Posterior vena cava (tissue), 2 donors: ENCODE results near the gene CDK13. TPM values are rescaled to one million over a fixed set of nuclear protein-coding genes. Genes with fewer than 3 reads are reported as not detected.

Experiments
- DNase-seq: peaks from one replicate; pipeline ENCODE4 v3.0.0-alpha.2; 2020; ENCODE audit warnings: low spot score
- intact Hi-C, 2 donors: fragments of 100-400 bp; cut with DNase I; formaldehyde crosslinking; loops; one replicate each; pipeline versions ENCODE4 v1.14.1 to v1.14.2; 2022 to 2023
- total RNA-seq, 2 donors: library from RNA; stranded (reverse); fragmentation: NEBNext Ultra II Directional; extraction: Animal tissue kit (Norgen Biotek cat#: 25700); gene quantifications; one replicate each; pipeline ENCODE4 v1.2.1, GENCODE V29; 2021
- donor health status: DM: yes; HTN: yes; CAD: no.
- donor health status: DM: yes; HTN: yes; CAD: no.

The CDK13 gene
- total RNA-seq, 2 donors from 2014 or later = 44.9 to 45.4 TPM

DNA sequence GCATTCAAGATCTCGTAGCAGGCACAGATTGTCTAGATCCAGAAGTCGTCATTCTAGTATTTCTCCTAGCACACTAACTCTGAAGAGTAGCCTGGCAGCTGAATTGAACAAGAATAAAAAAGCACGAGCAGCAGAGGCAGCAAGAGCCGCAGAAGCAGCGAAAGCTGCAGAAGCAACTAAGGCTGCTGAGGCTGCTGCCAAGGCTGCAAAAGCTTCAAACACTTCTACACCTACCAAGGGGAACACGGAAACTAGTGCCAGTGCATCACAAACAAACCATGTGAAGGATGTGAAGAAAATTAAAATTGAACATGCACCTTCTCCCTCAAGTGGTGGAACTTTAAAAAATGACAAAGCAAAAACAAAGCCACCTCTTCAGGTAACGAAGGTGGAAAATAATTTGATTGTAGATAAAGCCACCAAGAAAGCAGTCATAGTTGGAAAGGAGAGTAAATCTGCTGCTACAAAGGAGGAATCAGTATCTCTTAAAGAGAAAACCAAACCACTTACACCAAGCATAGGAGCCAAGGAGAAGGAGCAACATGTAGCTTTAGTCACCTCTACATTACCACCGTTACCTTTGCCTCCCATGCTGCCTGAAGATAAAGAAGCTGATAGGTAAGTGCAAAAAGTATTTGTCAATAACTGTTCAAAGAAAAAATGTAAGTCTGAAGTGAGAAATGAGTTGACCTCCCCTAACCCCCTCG lies 37.7 kb downstream of the CDK13 start:
- intact Hi-C loops = no loop called here
- DNase-seq = no peak

DNA sequence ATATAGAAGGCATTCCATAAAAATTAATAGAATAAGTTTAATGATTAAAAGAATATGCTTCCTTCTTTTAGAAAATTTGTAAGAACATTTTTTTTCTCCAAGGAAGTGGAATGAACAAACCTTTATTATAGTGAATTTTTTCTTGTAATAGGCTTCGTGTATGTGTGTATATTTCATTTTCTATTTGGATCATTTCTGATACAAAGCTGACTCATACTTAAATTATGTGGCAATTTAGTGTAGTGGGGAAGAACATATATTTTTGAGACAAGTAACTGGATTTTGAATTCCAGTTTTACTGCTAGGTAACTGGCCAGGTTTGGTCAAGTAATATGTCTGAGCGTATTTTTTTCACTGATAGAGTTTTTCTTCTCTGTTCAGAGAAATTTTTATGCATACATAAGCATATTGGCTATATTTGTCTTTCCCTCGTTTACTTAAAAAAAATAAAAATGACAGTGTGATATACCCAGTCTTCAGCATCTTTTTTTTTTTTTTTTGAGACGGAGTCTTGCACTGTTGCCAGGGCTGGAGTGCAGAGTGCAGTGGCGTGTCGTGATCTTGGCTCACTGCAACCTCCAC lies 50.8 kb downstream of the CDK13 start:
- intact Hi-C loops = no loop called here
- no peak for DNase-seq

DNA sequence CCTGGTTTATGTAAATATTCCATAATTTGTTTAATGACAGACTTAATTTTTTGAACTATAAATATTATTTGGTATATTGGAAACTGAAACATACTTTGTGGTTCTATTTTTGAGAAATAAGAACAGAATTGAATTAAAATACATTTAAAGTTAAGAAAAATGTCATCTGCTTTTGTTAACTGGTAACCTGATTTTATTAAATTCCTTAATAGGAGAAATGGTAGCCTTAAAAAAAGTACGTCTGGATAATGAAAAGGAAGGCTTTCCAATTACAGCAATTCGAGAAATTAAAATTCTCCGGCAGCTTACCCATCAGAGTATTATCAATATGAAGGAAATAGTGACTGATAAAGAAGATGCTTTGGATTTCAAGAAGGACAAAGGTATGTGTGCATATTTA lies 51.6 kb downstream of the CDK13 start:
- intact Hi-C loops = no loop called here
- no peak for DNase-seq

DNA sequence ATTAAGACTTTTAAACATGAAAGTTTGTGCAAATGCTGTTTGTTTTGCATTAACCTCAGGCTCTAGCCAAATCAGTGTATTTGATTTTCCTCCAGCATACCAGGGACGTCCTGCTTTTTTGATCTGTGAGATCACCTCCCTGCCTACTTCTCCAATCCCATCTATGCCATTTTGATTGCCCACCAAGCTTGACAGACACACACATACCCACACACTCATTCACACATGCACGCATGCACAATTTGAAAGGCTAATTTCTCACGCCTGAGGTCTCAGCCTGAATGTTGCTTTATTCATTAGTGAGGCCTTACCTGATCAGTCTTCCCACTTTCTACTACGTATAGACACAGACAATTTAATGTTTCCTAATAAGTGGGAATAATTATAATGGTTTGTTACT lies 53.5 kb downstream of the CDK13 start:
- intact Hi-C loops = no loop called here
- DNase-seq = no peak

DNA sequence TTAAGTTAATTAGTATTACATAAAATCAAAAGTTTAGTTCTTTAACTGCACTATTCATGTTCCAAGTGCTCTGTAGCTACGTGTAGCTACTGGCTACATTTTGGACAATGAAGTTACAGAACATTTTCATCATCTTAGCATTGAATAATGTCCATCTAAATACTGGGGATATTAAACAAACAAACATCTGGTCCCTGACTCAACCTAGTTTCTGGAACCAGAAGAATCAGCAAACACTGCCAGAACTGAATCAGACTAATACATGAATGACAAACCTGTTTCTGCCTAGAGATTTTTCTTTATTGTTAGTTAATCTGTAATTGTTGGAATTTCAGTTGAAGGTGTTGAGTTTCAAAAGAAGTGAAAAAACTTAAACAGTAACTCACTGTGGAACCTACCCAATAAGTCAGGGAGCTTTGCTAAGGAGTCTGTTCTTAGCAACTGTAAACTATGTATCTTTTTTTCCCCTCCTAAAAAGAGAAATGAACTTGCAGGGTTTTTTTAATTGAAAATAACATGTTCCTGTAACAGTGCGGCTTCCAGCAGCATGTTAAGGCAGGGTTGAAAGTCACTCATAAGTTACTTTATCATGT lies 58.3 kb downstream of the CDK13 start:
- DNase-seq = no peak
- intact Hi-C loops = no loop called here

DNA sequence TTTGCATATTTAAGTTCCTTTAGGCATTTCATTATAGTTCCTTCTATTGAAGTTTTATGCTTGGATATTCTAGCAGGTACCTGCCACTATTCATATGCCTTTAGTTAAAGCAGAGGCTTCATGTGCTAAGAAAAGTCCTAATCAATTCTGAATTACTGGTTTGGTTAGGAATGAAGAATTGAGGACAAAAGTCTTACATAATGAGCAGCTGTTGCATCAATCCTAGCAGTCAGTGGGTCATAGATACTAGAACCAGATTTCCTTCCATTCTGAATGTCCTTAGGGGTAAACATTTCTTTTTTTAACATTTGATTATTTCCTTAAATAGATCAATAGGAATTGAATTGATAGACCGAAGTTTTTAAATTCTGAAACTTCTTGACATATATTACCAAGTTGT lies 59.2 kb downstream of the CDK13 start:
- DNase-seq = no peak
- intact Hi-C loops = no loop called here

DNA sequence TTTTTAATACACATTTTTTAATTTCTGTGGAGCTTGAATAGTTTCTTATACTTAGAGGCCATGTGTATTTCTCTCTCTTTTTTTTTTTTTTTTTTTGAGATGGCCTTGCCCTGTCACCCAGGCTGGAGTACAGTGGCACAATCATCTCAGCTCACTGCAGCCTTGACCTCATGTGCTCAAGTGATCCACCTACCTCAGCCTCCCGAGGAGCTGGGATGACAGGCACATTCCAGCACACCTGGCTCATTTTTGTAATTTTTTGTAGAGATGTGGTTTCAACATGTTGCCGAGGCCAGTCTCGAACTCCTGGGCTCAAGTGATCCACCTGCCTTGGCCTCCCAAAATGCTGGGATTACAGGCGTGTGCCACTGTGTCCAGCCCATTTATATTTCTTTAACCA lies 64.3 kb downstream of the CDK13 start:
- no peak for DNase-seq
- intact Hi-C loops = no loop called here

- no peak for DNase-seq
- intact Hi-C loops = no loop called here
Observed at GRCh38 chr7:40015790-40016296, 65.8 kb downstream of the CDK13 start.

- intact Hi-C loops = no loop called here
- no peak for DNase-seq
Observed at GRCh38 chr7:40019558-40019957, 69.5 kb downstream of the CDK13 start.

GRCh38 chr7:40024048-40024447 lies 74.0 kb downstream of the CDK13 start:
- intact Hi-C loops = loop anchor here in 1 of 2 donors (5.0 kb wide), 1 partner anchor 1513 kb away; no protein-coding TSS in a partner anchor

DNA sequence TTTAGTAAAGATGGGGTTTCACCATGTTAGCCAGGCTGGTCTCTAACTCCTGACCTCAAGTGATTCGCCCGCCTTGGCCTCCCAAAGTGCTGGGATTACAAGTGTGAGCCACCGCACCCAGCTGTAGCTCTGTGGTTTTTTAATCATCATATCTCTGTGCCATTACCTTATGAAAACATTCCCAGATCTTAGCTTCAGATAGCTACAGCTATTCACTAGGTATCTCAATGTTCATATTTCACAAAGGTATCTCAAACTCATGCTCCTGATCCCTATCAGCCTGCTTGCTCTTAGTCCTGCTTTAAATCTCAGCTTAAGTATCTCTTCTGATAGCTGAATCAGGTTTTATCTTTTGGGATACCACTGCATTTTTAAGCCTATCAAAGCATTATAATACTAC lies 74.8 kb downstream of the CDK13 start:
- intact Hi-C loops = loop anchor here in 1 of 2 donors (5.0 kb wide), 1 partner anchor 1512 kb away; no protein-coding TSS in a partner anchor
- no peak for DNase-seq

More at GRCh38 chr7:40024048-40024447, 74.0 kb downstream of the CDK13 start:
- DNase-seq = no peak

- DNase-seq = no peak
- intact Hi-C loops = no loop called here
Observed at GRCh38 chr7:40027545-40027944, 77.5 kb downstream of the CDK13 start.

DNA sequence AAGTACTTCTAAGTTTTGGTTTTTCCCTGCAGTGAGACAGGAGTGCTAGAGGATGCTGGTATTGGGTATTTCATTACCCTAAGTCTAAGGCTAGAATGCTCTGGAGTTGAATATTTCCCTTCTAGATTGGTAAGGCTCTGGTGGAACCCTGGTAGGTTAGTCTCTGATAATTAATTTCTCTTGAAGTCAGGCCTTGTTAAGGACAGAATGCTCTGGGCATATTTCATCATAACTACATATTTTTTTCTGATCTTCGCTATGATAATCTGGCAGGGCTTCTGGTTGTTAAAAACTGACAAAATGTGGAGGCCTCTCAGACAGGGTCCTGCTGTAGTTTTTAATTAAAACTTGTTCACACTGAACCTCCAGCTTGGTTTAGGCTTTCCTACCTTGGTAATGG lies 83.8 kb downstream of the CDK13 start:
- intact Hi-C loops = no loop called here

GRCh38 chr7:40041456-40041855 lies 91.4 kb downstream of the CDK13 start:
- DNase-seq = no peak
- intact Hi-C loops = no loop called here

More for the DNA sequence above, 83.8 kb downstream of the CDK13 start:
- DNase-seq = no peak

DNA sequence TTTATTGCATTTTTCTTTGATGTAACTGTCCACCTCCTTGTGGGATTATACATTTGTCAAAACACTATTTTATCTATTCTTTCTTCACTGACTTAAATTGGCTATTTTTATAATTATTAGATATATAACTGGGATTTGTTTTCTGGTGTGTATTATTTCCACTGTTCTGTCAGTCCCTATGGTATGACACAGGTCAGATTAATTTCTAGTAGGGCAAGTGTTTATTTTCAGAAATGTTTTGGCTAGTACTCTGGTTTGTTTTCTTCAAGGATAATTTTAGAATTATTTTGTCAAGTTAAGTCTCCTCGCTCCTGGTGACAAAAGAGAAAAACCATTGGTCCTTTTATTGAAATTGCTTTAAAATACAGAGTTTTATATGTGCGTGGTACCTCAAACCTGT lies 93.1 kb downstream of the CDK13 start:
- DNase-seq = no peak
- intact Hi-C loops = no loop called here

DNA sequence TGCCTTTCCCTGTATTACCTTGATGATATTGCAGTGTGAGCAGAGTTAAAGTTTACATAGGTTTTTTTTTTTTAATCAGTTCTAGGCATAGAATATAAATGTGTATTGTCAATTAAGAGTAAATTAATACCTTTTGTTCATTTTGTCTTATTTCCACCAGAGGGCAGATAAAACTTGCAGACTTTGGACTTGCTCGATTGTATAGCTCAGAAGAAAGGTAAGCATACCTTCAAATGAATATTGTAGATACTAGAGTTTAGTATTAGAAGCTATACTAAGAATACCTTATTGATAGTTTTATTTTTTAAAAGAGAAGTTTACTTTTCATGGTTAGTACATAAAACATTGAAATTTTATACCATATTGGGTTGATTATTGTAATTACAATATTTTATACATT lies 97.6 kb downstream of the CDK13 start:
- DNase-seq = no peak
- intact Hi-C loops = no loop called here

DNA sequence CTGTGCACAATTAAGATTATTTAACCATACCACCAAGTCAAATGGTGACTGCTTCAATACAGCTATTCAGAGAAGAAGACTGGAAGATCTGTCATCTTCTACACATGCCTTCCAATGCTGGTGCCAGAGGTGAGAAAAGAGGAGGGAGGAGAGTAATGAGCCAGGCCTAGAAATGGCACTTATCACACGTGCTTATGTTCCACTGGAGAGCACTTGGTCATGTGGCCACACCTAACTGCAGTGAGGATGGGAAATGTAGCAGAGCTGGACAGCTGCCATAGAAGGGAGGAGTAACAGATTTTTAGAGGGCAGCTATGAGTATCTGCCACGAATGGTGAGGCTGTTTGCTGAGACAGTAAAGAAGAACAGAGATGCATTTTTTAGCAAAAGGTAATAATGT lies 107.2 kb downstream of the CDK13 start:
- intact Hi-C loops = loop anchor here in 1 of 2 donors (10.0 kb wide), 2 partner anchors 102 to 162 kb away; partner anchors contain the start of gene CDK13
- no peak for DNase-seq

- intact Hi-C loops = loop anchor here in 1 of 2 donors (10.0 kb wide), 2 partner anchors 103 to 163 kb away; partner anchors contain the start of gene CDK13
- DNase-seq = no peak
Observed at GRCh38 chr7:40058026-40058425, 108.0 kb downstream of the CDK13 start.

DNA sequence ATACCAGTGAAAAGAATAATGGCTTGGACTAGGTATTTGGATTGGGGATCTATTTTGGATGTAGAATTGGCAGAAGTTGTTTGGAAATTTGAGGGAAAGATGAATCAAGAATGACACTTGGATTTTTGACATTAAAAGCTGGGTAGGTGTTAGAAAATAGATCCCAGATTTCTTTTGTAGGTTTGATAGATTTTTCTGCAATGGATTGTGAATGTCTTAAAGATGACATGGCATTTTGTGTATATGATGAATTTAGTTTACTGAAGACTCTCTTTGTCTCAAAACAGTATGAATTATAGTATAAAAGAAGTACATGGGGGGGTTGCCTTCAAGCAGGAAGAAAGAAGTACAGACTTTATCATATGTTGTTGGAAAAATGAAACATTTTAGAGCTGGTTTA lies 108.6 kb downstream of the CDK13 start:
- intact Hi-C loops = loop anchor here in 1 of 2 donors (10.0 kb wide), 2 partner anchors 104 to 164 kb away; partner anchors contain the start of gene CDK13
- no peak for DNase-seq

- intact Hi-C loops = loop anchor here in 1 of 2 donors (10.0 kb wide), 2 partner anchors 104 to 164 kb away; partner anchors contain the start of gene CDK13
- DNase-seq = no peak
Observed at GRCh38 chr7:40059057-40059456, 109.0 kb downstream of the CDK13 start.
